ENCODE results near the gene TBX10. TPM values are rescaled to one million over a fixed set of nuclear protein-coding genes. Genes with fewer than 3 reads are reported as not detected.

The TBX10 gene
- total RNA-seq, 3 donors from 2014 or later (not counting 1 experiment from before 2014, with no cell fraction given), result not detected

- Mint-ChIP-seq H3K27me3 (ENCODE audit: low read depth in 2 of 2) (no peaks in the 10 kb centered on the region), H3K4me3 (no peak overlapping the region), H3K9me3 (no peaks in the 10 kb centered on the region), H3K36me3 (no peaks in the 10 kb centered on the region), H3K4me1 (peaks cover 9 to 19% of the 10 kb centered on the region in 2 donors), H3K27ac (no peak overlapping the region)
- intact Hi-C loops (cut with micrococcal nuclease), result no loop called here
- Histone ChIP-seq H3K4me3 (ENCODE audit: low read length) (no peak overlapping the region), H3K4me1 (ENCODE audit: control insufficient read depth, insufficient read depth, low read length) (peaks cover 26% of the 10 kb centered on the region), H3K9me3 (ENCODE audit: control insufficient read depth, insufficient read depth, low read length) (no peaks in the 10 kb centered on the region), H3K36me3 (ENCODE audit: control insufficient read depth, insufficient read depth, low read length) (no peaks in the 10 kb centered on the region), H3K27ac (ENCODE audit: low read length) (no peak overlapping the region), H3K27me3 (ENCODE audit: control insufficient read depth, insufficient read depth, low read length) (no peaks in the 10 kb centered on the region)
- no peak for DNase-seq
- 95% methylated on average over 11 of the region's 15 CpGs for WGBS (ENCODE audit: insufficient coverage)
- no peak for ATAC-seq
- no peak for TF ChIP-seq CTCF (IDR thresholded peaks at IDR 0.05)
Observed at GRCh38 chr11:67652965-67653845, 13.6 kb upstream of the TBX10 start.

- Mint-ChIP-seq H3K27me3 (ENCODE audit: low read depth in 2 of 2) (no peaks in the 10 kb centered on the region), H3K9me3 (no peaks in the 10 kb centered on the region), H3K4me1 (peaks cover 15 to 26% of the 10 kb centered on the region in 2 donors), H3K4me3 (peak overlapping the region; percentile 28), H3K36me3 (no peaks in the 10 kb centered on the region), H3K27ac (no peak overlapping the region)
- Histone ChIP-seq H3K36me3 (ENCODE audit: control insufficient read depth, insufficient read depth, low read length) (no peaks in the 10 kb centered on the region), H3K4me1 (ENCODE audit: control insufficient read depth, insufficient read depth, low read length) (peaks cover 36% of the 10 kb centered on the region), H3K27me3 (ENCODE audit: control insufficient read depth, insufficient read depth, low read length) (no peaks in the 10 kb centered on the region), H3K9me3 (ENCODE audit: control insufficient read depth, insufficient read depth, low read length) (no peaks in the 10 kb centered on the region), H3K4me3 (ENCODE audit: low read length) (no peak overlapping the region), H3K27ac (ENCODE audit: low read length) (no peak overlapping the region)
- intact Hi-C loops (cut with micrococcal nuclease), result no loop called here
- ATAC-seq (no peak), DNase-seq (no peak)
- TF ChIP-seq CTCF (IDR thresholded peaks at IDR 0.05), result no peak
- WGBS (ENCODE audit: insufficient coverage), result 67% methylated on average over 10 of the region's 13 CpGs
Observed at GRCh38 chr11:67651976-67652781, 12.6 kb upstream of the TBX10 start.

- intact Hi-C loops (cut with micrococcal nuclease), result no loop called here
- Histone ChIP-seq H3K4me3 (ENCODE audit: low read length) (peak overlapping the region; percentile 46), H3K9me3 (ENCODE audit: control insufficient read depth, insufficient read depth, low read length) (no peaks in the 10 kb centered on the region), H3K4me1 (ENCODE audit: control insufficient read depth, insufficient read depth, low read length) (peaks cover 57% of the 10 kb centered on the region), H3K27me3 (ENCODE audit: control insufficient read depth, insufficient read depth, low read length) (no peaks in the 10 kb centered on the region), H3K36me3 (ENCODE audit: control insufficient read depth, insufficient read depth, low read length) (no peaks in the 10 kb centered on the region), H3K27ac (ENCODE audit: low read length) (peak overlapping the region; percentile 74)
- no peak for TF ChIP-seq CTCF (IDR thresholded peaks at IDR 0.05)
- no peaks in the 10 kb centered on the region for H3K27me3 Mint-ChIP-seq (ENCODE audit: low read depth in 2 of 2)
- H3K4me1 Mint-ChIP-seq, result peaks cover 26 to 39% of the 10 kb centered on the region in 2 donors
- no peaks in the 10 kb centered on the region for H3K9me3 Mint-ChIP-seq
- no peak for DNase-seq
- ATAC-seq, result peak in 1 of 3 donors; percentile 3
- peak overlapping the region; percentile 87 to 94 for H3K27ac Mint-ChIP-seq
- H3K36me3 Mint-ChIP-seq, result no peaks in the 10 kb centered on the region
- peak overlapping the region; percentile 95 for H3K4me3 Mint-ChIP-seq
- 77% methylated on average over 22 of the region's 22 CpGs for WGBS (ENCODE audit: insufficient coverage)
Observed at GRCh38 chr11:67649634-67650510, 10.3 kb upstream of the TBX10 start.

Data from natural killer cell (primary cell).